Measurements from ENCODE around the gene STX12. TPM values are rescaled to one million over a fixed set of nuclear protein-coding genes. Genes with fewer than 3 reads are reported as not detected.

The STX12 gene
- total and polyA plus RNA-seq, 2 of the 4 experiments (the other 2 are of a cell fraction), result 28.6 to 54.8 TPM

- TF ChIP-seq MAFK (IDR thresholded peaks at IDR 0.05; ENCODE audit: low read depth, low read length) (no peak), BHLHE40 (IDR thresholded peaks at IDR 0.05; ENCODE audit: low read depth, low read length) (no peak), RCOR1 (IDR thresholded peaks at IDR 0.05; ENCODE audit: insufficient replicate concordance, low read length) (no peak), RFX5 (IDR thresholded peaks at IDR 0.05; ENCODE audit: low read depth, low read length) (no peak), POLR2A (IDR thresholded peaks at IDR 0.05; ENCODE audit: low read depth, low read length) (no peak)
Observed at GRCh38 chr1:27821761-27822315, 48.8 kb downstream of the STX12 start (continued).

GRCh38 chr1:27823784-27824183 lies 50.8 kb downstream of the STX12 start:
- Histone ChIP-seq H2AFZ (replicated peaks; ENCODE audit: low read length, poor library complexity) (no peak overlapping the region), H3K9me1 (ENCODE audit: insufficient read depth, low read length) (no peaks in the 10 kb centered on the region), H2BK15ac (ENCODE audit: low read depth, low read length) (no peak overlapping the region), H2BK5ac (ENCODE audit: low read depth, low read length, poor library complexity, severe bottlenecking) (no peak overlapping the region), H3K27ac (ENCODE audit: insufficient read depth, low read length) (no peak overlapping the region), H3K4me3 (ENCODE audit: insufficient read depth, low read depth, low read length) (no peak overlapping the region), H4K8ac (ENCODE audit: low read depth in 2 of 2, low read length in 2 of 2) (no peak overlapping the region), H2AK5ac (ENCODE audit: low read depth, low read length) (no peak overlapping the region), H4K20me1 (ENCODE audit: insufficient read depth, low read length) (no peaks in the 10 kb centered on the region), H3K9me3 (ENCODE audit: control insufficient read depth, insufficient read depth, low read length) (no peaks in the 10 kb centered on the region), H2BK120ac (ENCODE audit: low read depth, low read length) (no peak overlapping the region), H3K14ac (replicated peaks; ENCODE audit: low read depth, low read length) (no peak overlapping the region), H3K79me1 (ENCODE audit: low read depth in 1 of 2, low read length in 2 of 2) (peaks cover 0 to 4% of the 10 kb centered on the region in 2 experiments; a peak in 1 of 4 replicates), H3K4me1 (ENCODE audit: control insufficient read depth, insufficient read depth, low read length) (peaks cover 6% of the 10 kb centered on the region), H3K36me3 (ENCODE audit: control insufficient read depth, insufficient read depth, low read length) (peaks cover 16% of the 10 kb centered on the region), H4K91ac (ENCODE audit: insufficient read depth, low read depth, low read length) (no peak overlapping the region), H3K23ac (ENCODE audit: low read depth, low read length) (no peak overlapping the region), H2BK20ac (ENCODE audit: low read depth, low read length) (no peak overlapping the region), H2AK9ac (replicated peaks; ENCODE audit: low read depth, low read length, poor library complexity) (no peak overlapping the region), H4K5ac (ENCODE audit: low read depth, low read length) (no peak overlapping the region), H3K56ac (ENCODE audit: extremely low read depth, insufficient read depth, low read length) (no peak overlapping the region), H3K4ac (ENCODE audit: low read depth, low read length) (no peak overlapping the region), H3K9ac (ENCODE audit: low read depth, low read length) (no peak overlapping the region), H3K18ac (ENCODE audit: low read depth, low read length) (no peak overlapping the region), H3K4me2 (ENCODE audit: low read depth, low read length) (no peak overlapping the region), H3K27me3 (ENCODE audit: control insufficient read depth, insufficient read depth, low read length) (no peaks in the 10 kb centered on the region)
- no peak for ATAC-seq (ENCODE audit: low read depth)
- BruUV-seq (replicated peaks), result no TSS peak
- ChIA-PET CTCF (interaction anchor here (0.7 kb wide), 1 partner anchor 474 kb away, joined by 9 read pairs; no protein-coding TSS in a partner anchor), POLR2A (ENCODE audit: unreplicated experiment) (no interaction called here)
- dilution Hi-C loops (cut with HindIII; ENCODE audit: low sequenced_read_pairs, unreplicated experiment) (no loop called here), intact Hi-C loops (cut with micrococcal nuclease) (no loop called here), in situ Hi-C loops (cut with MboI; ENCODE audit: low sequenced_read_pairs) (no loop called here)
- DNase-seq, result no peak
- 100% methylated on average over 1 of the region's 4 CpGs; no CpG with 5 or more reads in 1 of the 2 experiments for WGBS, 2 experiments (ENCODE audit: extremely low coverage in 2 of 2, insufficient read length in 1 of 2)
- no peak for TF ChIP-seq MAFK (IDR thresholded peaks at IDR 0.05; ENCODE audit: low read depth, low read length)
- TF ChIP-seq MXI1 (IDR thresholded peaks at IDR 0.05; ENCODE audit: borderline replicate concordance, low read depth, low read length), result no peak
- TF ChIP-seq, protein P1, sequence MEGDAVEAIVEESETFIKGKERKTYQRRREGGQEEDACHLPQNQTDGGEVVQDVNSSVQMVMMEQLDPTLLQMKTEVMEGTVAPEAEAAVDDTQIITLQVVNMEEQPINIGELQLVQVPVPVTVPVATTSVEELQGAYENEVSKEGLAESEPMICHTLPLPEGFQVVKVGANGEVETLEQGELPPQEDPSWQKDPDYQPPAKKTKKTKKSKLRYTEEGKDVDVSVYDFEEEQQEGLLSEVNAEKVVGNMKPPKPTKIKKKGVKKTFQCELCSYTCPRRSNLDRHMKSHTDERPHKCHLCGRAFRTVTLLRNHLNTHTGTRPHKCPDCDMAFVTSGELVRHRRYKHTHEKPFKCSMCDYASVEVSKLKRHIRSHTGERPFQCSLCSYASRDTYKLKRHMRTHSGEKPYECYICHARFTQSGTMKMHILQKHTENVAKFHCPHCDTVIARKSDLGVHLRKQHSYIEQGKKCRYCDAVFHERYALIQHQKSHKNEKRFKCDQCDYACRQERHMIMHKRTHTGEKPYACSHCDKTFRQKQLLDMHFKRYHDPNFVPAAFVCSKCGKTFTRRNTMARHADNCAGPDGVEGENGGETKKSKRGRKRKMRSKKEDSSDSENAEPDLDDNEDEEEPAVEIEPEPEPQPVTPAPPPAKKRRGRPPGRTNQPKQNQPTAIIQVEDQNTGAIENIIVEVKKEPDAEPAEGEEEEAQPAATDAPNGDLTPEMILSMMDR (conservative IDR thresholded peaks at IDR 0.05; ENCODE audit: low read depth, low read length), result no peak
- TF ChIP-seq USF2 (IDR thresholded peaks at IDR 0.05; ENCODE audit: low read depth, low read length), result no peak
- TF ChIP-seq, protein P2, sequence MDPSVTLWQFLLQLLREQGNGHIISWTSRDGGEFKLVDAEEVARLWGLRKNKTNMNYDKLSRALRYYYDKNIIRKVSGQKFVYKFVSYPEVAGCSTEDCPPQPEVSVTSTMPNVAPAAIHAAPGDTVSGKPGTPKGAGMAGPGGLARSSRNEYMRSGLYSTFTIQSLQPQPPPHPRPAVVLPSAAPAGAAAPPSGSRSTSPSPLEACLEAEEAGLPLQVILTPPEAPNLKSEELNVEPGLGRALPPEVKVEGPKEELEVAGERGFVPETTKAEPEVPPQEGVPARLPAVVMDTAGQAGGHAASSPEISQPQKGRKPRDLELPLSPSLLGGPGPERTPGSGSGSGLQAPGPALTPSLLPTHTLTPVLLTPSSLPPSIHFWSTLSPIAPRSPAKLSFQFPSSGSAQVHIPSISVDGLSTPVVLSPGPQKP (IDR thresholded peaks at IDR 0.05; ENCODE audit: borderline replicate concordance, low read depth, low read length), result no peak
- TF ChIP-seq FOS (IDR thresholded peaks at IDR 0.05; ENCODE audit: low read depth, low read length), result no peak
- no peak for TF ChIP-seq CEBPB (IDR thresholded peaks at IDR 0.05; ENCODE audit: low read depth, low read length)
- no peak for TF ChIP-seq RAD21 (IDR thresholded peaks at IDR 0.05; ENCODE audit: low read length)
- TF ChIP-seq MAZ (IDR thresholded peaks at IDR 0.05; ENCODE audit: borderline replicate concordance, low read depth, low read length), result no peak
- TF ChIP-seq SMC3 (IDR thresholded peaks at IDR 0.05; ENCODE audit: low read depth, low read length), result no peak

Measured in IMR-90 (cell line).